Measurements from ENCODE around the gene TSPAN31. TPM values are rescaled to one million over a fixed set of nuclear protein-coding genes. Genes with fewer than 3 reads are reported as not detected.

TSPAN31 gene
- polyA plus RNA-seq, 1 donor (not counting 4 experiments of a cell fraction or from before 2014, with no cell fraction given), result 47.7 TPM

- Histone ChIP-seq H3K9me1 (ENCODE audit: control insufficient read depth, extremely low read depth, insufficient read depth, low read length) (no peaks in the 10 kb centered on the region), H2AFZ (ENCODE audit: control insufficient read depth, low read length) (no peak overlapping the region), H3K9ac (ENCODE audit: control insufficient read depth, extremely low read depth, insufficient read depth, low read length) (no peak overlapping the region), H3K4me3 (ENCODE audit: control insufficient read depth in 2 of 3, extremely low read depth in 1 of 3, insufficient read depth in 2 of 3, low read depth in 1 of 3, low read length in 3 of 3) (no peak overlapping the region), H3K27ac (ENCODE audit: control insufficient read depth, insufficient read depth, low read length) (no peak overlapping the region), H3K27me3 (ENCODE audit: control insufficient read depth, extremely low read depth, insufficient read depth, low read length) (peaks cover 46% of the 10 kb centered on the region), H3K4me2 (ENCODE audit: control insufficient read depth, extremely low read depth, insufficient read depth, low read depth, low read length) (no peak overlapping the region), H3K9me3 (ENCODE audit: control insufficient read depth, low read depth, low read length) (no peaks in the 10 kb centered on the region), H3K36me3 (ENCODE audit: control insufficient read depth in 2 of 2, extremely low read depth in 1 of 2, insufficient read depth in 2 of 2, low read length in 2 of 2) (no peaks in the 10 kb centered on the region), H4K20me1 (ENCODE audit: control insufficient read depth, extremely low read depth, insufficient read depth, low read length) (no peaks in the 10 kb centered on the region), H3K4me1 (ENCODE audit: control insufficient read depth, extremely low read depth, insufficient read depth, low read length) (peaks cover 15% of the 10 kb centered on the region), H3K79me2 (ENCODE audit: control insufficient read depth, insufficient read depth, low read length) (no peaks in the 10 kb centered on the region)
- dilution Hi-C loops (cut with MboI; ENCODE audit: extremely low pct_ligation_motif_present, low sequenced_read_pairs), result loop anchor here (25.0 kb wide), 1 partner anchor 147 kb away; the partner anchor contains the start of gene PIP4K2C
- FAIRE-seq, result no peak
- TF ChIP-seq EZH2 (IDR thresholded peaks at IDR 0.05; ENCODE audit: low read length) (no peak), CTCF (optimal IDR thresholded peaks at IDR 0.05 in 1 of 3, IDR thresholded peaks at IDR 0.05 in 1 of 3, conservative IDR thresholded peaks at IDR 0.05 in 1 of 3; ENCODE audit: extremely low read depth in 1 of 3, insufficient read depth in 2 of 3, low read length in 3 of 3) (no peak)
- DNase-seq (ENCODE audit: low read depth, low spot score), result no peak
Observed at GRCh38 chr12:57734591-57734990, 10.2 kb upstream of the TSPAN31 start.

GRCh38 chr12:57735198-57735855, 9.5 kb upstream of the TSPAN31 start:
- H3K27me3 ChIP-seq (ENCODE audit: control insufficient read depth, extremely low read depth, insufficient read depth, low read length), result peaks cover 54% of the 10 kb centered on the region
- H2AFZ ChIP-seq (ENCODE audit: control insufficient read depth, low read length), result no peak overlapping the region
- H3K4me2 ChIP-seq (ENCODE audit: control insufficient read depth, extremely low read depth, insufficient read depth, low read depth, low read length), result no peak overlapping the region
- dilution Hi-C loops (cut with MboI; ENCODE audit: extremely low pct_ligation_motif_present, low sequenced_read_pairs), result loop anchor here (25.0 kb wide), 1 partner anchor 148 kb away; the partner anchor contains the start of gene PIP4K2C
- no peak overlapping the region for H3K9ac ChIP-seq (ENCODE audit: control insufficient read depth, extremely low read depth, insufficient read depth, low read length)
- H3K27ac ChIP-seq (ENCODE audit: control insufficient read depth, insufficient read depth, low read length), result no peak overlapping the region
- DNase-seq (ENCODE audit: low read depth, low spot score) (no peak), FAIRE-seq (no peak)
- no peak for TF ChIP-seq EZH2 (IDR thresholded peaks at IDR 0.05; ENCODE audit: low read length)
- no peak for TF ChIP-seq CTCF (optimal IDR thresholded peaks at IDR 0.05 in 1 of 3, IDR thresholded peaks at IDR 0.05 in 1 of 3, conservative IDR thresholded peaks at IDR 0.05 in 1 of 3; ENCODE audit: extremely low read depth in 1 of 3, insufficient read depth in 2 of 3, low read length in 3 of 3)
- H3K9me1 ChIP-seq (ENCODE audit: control insufficient read depth, extremely low read depth, insufficient read depth, low read length), result no peaks in the 10 kb centered on the region
- H3K79me2 ChIP-seq (ENCODE audit: control insufficient read depth, insufficient read depth, low read length), result no peaks in the 10 kb centered on the region
- H3K36me3 ChIP-seq (ENCODE audit: control insufficient read depth in 2 of 2, extremely low read depth in 1 of 2, insufficient read depth in 2 of 2, low read length in 2 of 2), result no peaks in the 10 kb centered on the region
- H3K4me3 ChIP-seq (ENCODE audit: control insufficient read depth in 2 of 3, extremely low read depth in 1 of 3, insufficient read depth in 2 of 3, low read depth in 1 of 3, low read length in 3 of 3), result no peak overlapping the region
- H4K20me1 ChIP-seq (ENCODE audit: control insufficient read depth, extremely low read depth, insufficient read depth, low read length), result no peaks in the 10 kb centered on the region
- no peaks in the 10 kb centered on the region for H3K9me3 ChIP-seq (ENCODE audit: control insufficient read depth, low read depth, low read length)
- peaks cover 15% of the 10 kb centered on the region for H3K4me1 ChIP-seq (ENCODE audit: control insufficient read depth, extremely low read depth, insufficient read depth, low read length)

All from keratinocyte (primary cell).